HG03575 (cell line): ENCODE results near the gene CYLD.

ENCODE experiments used
- ATAC-seq: cut with Tn5 transposase; IDR thresholded peaks from one replicate; pipeline ENCODE4 v1.9.1; 2021; ENCODE audit not compliant: unreplicated experiment, insufficient number of reproducible peaks, low FRiP score; ENCODE audit errors: extremely low read depth

Gene CYLD

DNA sequence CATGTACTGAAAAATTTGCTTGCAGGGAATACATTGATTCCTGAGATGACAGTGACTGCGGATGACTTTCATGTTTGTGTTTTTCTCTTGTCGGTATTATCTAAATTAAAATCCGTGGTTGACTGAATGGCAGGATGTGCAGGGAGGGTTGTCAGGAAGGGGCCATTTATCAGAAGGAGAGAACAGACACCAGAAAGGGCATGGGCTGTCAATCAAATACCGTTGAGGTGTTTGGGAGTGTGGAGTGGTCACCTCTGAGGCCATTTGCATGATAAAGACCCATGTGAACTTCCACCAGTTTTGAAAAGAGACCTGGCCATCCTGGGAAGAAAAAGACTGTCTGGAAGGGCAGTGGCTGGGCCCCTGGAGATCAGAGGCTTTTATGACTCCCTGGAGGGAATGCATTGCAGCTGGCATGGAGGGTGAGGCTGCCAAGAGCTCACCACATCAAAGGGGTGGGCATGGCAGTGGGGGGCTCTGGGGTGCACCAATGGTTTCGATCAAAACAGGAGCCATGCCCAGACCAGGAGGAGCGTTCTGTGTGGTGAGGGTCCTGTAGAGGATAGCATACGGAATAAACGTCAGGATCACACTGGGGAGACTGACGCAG is 67.1 kb downstream of the CYLD start:
- ATAC-seq: no peak

DNA sequence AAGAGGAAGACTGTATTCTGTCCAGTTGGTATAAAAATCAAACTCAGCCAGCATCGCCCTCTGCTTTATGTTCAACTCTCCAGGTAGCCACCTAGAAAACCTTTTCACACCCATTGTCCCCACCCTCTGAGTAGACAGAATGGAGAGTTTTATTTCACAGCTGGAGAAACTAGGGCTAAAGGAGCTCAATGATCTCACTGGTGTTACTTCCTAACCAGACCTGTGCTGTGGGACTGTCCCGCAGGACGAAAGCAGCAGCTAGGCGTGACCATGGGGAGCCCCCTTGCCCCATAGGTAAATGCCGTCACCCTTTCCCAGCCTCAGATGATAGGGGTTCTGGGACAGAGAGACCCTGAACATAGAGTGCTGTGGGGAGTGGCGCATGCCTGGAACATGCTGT is 67.7 kb downstream of the CYLD start:
- no peak for ATAC-seq

DNA sequence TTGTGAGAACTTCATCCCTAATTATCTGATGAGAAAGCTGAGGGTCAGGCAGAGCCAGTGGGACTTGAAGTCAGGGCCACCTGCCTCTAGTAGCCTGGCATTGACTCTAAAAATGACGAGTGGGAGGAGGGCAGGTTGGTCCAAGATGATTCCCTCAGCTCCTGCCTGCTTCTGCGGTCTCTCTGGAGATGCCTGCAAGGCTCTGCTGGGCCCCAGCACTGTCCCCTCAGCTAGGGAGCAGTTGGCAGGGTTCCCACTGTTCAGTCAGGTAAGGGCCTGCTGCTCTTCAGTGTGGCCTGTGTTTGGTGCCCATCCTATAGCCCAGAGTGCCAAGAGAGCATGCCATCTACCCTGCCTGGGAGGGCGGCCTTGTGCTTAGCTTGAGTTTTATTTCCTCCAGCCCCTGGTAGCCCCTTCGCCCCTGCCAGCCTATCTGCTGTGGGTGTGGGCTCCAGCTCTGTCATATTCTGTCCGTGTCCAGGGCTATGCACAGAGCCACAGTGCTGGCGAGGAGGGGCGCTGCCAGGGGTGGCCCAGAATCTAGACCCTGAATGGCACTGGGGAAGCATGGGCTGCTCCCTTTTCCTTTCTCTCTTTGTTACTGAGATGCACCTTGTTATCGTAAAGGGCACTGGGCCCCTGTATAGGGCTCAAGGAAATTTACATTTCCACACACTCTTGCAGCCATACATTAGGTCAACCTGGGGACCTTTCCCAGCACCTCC is 68.5 kb downstream of the CYLD start:
- no peak for ATAC-seq

DNA sequence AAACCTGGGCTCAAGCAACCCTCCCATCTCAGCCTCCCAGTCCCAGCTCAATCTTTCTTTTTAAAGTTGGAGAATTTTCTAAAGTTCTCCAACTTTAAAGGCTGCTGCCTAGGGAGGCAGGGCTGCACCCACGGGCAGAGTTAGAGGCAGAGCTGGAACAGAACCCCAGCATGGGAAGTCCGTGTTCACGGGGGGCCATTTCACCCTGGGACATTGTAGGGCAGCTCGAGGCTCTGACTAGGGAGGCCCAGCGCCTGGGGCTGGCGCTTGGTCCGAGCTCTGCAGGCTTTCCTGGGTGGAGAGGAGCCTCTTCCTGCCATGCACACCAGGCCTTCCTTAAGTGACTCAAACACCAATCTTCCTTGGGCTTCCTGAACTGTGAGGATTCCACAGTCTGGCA is 70.2 kb downstream of the CYLD start:
- no peak for ATAC-seq

DNA sequence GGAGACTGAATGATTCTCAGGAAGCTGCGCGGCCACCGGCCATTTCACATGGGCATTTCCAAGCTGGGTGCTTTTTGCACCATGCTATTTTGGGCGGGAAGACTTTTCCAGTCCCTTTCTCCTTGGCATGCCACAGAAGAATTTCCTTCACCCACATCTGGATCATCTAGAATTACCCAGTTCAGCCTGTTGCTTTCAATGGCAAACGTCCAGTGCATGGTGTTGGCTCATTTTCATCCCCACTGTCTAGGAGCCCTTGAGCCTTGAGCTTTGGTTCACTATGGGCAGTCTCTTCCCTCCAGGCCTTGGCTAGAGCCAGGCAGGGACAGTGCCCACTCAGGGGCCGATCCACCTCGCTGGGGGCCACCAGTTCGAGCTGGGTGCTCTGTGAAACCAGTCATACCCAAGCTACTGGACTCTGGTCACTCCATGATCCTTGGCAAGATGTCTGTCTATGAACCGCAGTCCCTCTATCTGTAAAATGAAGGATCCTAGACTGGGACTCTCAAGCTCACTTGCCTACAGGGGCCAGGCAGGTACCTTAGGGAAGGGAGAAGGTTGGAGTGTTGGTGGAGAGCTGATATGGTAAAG is 71.1 kb downstream of the CYLD start:
- ATAC-seq: no peak

DNA sequence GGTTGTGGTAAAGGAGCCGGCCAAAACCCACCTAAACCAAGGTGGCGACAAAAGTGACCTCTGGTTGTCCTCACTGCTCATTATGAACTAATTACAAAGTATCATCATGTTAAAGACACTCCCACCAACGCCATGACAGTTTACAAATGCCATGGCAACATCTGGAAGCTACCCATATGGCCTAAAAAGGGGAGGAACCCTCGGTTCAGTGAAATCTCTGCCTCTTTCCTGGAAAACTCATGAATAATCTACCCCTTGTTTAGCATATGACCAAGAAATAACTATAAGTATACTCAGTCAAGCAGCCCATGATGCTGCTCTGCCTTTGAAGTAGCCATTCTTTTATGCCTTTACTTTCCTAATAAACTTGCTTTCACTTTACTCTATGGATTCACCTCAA is 72.2 kb downstream of the CYLD start:
- no peak for ATAC-seq

DNA sequence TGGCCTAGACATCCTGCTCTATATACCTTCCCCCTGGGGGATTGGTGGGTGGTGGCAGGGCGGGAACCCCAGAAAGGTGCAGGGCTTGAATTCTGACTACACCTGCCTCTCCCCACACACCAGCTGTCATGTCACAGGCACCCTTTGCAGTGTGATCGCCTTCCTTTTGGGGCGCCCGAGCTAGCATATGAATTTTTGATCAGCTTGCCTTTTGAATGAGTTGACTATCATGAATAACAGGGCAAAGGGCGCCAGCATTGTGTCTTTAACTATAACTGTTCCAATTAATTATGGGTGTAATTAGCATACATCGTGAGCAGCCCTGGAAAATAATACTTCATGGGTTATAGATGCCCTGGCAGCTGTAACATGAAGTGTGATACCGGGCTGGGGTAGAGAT is 72.7 kb downstream of the CYLD start:
- ATAC-seq: no peak

DNA sequence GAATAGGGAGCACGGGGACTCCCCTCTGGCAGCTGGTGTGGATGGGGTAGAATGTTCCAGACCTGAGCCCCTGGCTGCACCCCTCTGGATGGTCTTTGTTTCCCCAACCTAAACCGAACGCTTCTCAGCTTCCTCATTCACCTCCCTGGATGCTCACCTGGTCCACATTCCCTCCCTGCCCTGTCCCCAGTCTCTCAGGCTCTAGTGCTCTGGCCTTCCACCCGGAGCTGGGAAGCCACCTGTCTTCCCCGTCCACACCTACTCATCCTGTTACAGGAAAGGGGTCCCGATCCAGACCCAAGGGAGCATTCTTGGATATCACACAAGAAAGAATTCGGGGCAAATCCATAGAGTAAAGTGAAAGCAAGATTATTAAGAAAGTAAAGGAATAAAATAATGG is 73.5 kb downstream of the CYLD start:
- no peak for ATAC-seq

DNA sequence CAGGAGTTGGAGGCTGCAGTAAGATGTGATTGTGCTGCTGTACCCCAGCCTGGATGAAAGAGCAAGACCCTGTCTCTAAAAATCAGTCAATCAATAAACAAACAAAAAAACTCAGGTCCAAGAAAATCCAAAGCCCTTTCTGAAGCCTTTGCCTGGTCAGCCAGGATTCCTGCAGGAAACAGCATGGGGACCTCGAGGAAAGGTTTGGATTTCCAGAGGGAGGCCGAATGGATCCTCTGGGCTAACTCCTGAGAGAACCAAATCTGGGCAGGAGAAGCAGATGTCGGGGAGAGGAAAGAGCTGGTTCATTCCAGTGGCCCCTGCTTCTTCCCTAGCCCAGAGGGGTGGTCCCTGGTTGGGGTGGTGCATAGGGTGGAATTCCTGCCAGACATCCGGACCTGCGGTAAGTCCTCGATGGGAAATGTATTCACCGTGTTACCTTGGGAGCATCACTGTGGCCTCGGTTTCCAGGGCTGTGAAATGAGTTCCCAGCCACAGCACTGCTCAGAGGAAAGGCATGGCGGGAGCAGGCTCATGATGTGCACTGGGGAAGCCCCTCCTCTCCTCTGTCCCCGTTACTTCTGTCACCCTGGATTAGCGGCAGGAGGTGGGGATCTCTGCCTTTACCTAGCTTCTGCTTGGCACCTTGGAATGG is 75.1 kb downstream of the CYLD start:
- ATAC-seq: no peak

DNA sequence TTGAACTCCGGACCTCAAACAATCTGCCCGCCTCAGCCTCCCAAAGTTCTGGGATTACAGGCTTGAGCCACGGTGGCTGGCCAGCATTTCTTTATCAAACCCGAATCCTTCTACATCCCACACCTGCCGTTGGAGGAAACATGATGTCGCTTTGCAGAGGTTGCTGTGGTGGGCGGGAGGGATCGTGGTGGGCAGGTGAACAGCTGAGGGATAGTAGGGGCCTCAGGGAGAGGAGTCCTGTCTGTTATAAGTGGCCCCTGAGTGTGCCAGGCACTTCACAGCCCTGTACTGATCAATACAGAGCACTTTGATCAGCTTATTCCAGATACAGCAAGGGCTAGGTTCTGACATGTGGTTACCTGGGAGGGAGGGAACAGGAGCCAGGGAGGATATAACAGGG is 76.5 kb downstream of the CYLD start:
- no peak for ATAC-seq

DNA sequence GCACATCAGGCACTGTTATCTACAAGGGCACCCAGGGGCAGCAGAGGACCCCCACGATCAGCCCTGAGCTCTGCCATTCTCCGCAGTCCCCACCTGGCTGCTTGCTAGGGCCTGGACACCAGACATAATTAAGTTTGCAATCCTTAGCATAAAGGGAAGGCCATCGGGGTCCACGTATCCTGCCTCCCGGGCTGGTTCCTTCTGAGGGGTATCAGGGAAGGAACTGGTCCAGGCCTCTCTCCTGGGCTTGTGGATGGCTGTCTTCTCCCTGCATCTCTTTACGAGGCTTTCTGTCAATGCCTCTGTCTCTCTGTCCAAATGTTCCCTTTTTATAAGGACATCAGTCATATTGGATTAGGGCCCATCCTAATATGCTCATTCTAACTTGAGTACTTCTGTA is 77.8 kb downstream of the CYLD start:
- ATAC-seq: no peak

DNA sequence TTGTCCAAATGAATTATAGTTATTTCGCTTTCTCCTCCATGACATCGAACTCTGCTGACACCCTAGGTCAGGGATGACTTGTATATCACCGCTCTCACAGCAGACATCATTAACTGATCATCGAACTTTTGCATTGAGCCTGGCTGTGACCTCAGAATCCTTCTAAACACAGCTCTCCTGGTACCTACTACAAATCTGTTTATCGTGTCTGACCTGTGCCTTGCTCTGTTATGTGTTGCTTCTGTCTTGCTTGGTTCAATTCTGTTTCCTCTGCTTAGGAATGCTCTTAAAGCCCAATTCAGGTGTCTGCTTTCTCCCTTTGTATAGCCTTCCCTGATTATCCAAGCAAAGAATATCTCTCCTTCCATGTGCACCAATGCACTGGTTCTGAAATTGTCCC is 78.3 kb downstream of the CYLD start:
- ATAC-seq: no peak

DNA sequence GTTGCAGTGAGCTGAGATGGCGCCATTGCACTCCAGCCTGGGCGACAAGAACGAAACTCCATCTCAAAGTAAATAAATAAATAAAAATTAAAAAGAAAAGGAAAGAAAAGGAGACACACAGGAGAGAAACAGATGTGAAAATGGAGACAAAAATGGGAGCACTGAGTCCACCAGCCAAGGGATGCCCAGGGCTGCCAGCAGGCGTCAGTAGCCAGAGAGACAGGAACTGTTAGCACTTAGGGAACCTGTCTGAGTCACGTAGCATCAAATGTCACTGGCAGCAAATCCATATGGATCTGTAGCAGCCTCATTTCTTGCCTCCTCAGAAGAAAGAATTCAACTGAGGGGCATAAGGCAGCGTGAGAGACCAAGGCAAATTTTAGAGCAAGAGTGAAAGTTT is 79.7 kb downstream of the CYLD start:
- ATAC-seq: no peak

DNA sequence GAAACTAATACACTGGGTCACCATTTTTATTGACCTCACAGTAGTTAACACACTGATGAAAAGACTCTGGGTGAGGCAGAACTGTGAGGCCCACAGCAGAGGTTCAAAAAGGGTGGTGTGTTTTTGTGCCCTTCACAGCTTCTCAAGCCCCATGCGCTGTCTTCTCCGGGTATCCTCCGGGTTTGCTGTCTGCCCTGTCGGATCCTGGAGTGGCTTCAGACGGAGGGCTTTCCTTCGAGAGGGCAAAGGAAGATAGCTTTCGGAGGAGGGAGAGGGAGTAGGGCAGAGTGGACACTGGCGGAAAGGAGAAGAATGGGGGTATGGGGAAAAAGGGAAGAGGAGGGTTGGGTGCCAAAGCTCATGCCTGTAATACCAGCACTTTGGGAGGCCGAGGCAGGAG is 80.8 kb downstream of the CYLD start:
- no peak for ATAC-seq

DNA sequence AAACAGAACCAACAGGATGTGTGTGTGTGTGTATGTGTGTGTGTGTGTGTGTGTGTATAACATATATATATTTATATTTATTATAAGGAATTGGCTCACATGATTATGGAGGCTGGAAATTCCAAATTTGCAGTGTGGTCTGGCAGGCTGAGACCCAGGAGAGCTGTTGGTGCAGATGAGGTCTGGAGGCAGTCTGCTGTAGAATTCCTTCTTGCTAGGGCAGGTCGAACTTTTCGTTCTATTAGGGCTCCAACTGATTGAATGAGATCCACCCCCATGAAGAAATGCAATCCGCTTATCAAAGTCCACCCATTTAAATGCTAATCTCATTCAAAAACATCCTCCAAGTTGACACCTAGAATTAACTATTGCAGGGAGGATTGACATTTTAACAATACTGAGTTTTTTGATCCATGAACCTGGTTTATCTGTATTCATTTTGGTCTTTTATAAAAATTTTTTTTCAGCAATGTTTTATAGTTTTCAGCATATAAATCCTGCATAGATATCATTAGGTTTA is 85.0 kb downstream of the CYLD start:
- ATAC-seq: no peak

DNA sequence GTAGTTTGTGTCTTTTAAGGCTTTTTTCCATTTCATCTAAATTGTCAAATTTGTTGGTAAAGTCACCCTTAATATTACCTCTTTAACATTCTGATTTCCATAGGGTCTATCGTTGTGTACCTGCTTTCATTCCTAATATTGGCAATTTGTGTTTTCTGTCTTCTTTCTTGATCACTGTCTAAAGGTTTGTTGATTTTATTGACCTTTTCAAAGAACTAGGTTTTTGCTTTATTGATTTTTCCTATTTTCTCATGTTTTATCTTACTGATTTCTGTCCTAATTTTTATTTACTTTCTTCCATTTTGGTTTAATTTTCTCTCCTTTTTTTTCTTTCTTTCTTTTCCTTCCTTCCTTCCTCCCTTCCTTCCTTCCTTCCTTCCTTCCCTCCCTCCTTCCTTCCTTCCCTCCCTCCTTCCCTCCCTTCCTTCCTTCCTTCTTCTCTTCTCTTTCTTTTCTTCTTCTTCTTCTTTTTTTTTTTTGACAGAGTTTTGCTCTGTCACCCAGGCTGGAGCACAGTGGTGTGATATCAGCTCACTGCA is 86.3 kb downstream of the CYLD start:
- no peak for ATAC-seq

DNA sequence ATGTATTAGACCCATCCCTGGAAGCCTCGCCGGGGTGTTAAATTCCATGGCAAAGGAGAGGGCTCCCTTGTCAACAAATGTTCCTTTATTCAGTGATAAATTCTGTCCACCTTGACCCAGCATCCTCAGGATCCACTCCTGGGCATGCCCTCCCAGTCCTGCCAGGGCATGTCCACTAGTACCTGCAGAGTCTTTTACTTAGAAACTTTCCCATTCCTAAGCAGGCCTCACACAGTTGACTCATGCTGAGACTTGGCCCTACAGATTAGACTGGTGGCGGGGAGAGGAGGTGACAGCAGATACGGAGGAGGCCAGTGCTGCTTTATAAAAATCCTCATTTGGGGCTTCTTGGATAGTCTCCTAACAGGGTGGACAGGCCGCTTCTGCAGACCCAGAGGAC is 88.8 kb downstream of the CYLD start:
- ATAC-seq: no peak

DNA sequence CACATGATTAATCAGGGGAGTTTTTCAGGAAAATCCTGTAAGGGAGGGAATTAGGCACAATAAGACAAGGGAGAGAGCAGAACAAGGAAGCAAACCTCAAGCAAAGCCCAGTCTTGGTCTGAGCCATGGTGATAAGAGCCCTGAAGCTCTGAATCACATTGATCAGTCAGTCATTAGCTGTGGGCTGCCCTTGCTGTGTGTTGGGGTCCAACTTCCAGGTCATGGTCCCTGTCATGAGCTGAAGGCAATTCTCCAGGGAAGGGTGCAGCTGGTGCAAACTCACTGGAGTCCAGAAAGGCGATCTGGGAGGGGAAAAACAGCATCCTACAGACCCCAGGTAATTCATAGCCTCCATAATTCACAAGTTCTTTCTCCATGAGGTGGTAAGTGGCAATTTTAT is 89.9 kb downstream of the CYLD start:
- ATAC-seq: no peak

DNA sequence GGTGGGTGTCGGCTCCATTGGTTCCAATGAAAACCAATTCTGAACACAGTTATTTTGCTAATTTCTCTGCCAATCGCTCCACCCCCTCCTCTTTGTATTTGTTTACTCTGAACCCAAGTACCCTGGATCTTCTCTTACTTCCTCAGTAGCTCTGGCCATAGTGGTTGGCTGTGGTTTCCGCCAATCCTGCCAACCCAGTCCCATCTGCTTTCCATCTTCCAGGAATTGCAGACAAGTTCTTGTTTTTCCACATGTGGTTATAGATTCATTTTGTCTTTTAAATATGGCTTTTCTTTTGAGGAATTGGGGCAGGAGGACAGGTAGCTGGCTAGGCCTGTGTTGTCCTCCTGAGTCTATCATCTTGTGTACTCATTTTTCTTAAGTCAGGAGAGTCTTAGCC is 92.0 kb downstream of the CYLD start:
- no peak for ATAC-seq

DNA sequence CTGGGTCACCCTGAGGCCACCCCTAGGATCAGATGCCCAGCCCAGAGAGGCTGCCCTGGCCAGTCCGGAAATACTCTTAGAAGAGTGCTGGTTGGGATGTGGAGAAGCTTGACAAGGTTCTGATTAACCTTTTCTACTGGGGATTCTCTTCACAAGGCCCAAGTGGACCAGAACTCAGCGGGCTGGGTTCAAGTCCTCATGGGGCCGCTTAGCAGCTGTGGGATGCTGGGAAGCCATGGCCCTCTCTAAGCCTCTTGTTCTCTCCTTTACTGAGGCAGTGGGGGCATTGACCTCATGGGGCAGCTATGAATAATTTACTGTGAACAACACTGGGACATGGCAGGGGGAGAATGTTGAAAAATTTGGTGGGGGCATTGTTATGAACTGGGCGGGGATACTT is 92.8 kb downstream of the CYLD start:
- no peak for ATAC-seq
